K562 (cell line): ENCODE results near the gene MPG. TPM values are rescaled to one million over a fixed set of nuclear protein-coding genes. Genes with fewer than 3 reads are reported as not detected.

Experiments used
- CHD2 ChIP-seq: IDR thresholded peaks from 2 replicates; pipeline ENCODE4 v1.6.1; 2011; ENCODE audit warnings: low read depth, low read length
- CREB1 ChIP-seq, 2 experiments: sonication (generic) in 1 of 2; formaldehyde crosslinking in 1 of 2; IDR thresholded peaks; 2 replicates each; pipeline versions ENCODE4 v1.6.1 to v1.8.0; 2012 to 2022; ENCODE audit warnings: inconsistent platforms in 1 of 2, mild to moderate bottlenecking in 1 of 2, missing genetic modification reagents in 1 of 2, moderate library complexity in 1 of 2
- ETS2 ChIP-seq: IDR thresholded peaks from 2 replicates; pipeline ENCODE4 v1.6.1; 2016; ENCODE audit warnings: borderline replicate concordance, missing genetic modification characterization, mild to moderate bottlenecking, moderate library complexity, missing compliant biosample characterization; ENCODE audit not compliant: poor library complexity, severe bottlenecking
- GABPA ChIP-seq: fragments of 200-800 bp; sonication (Bioruptor generic); conservative IDR thresholded peaks from 2 replicates; pipeline ENCODE4 v1.6.1; 2016; ENCODE audit warnings: low read depth, missing genetic modification characterization, missing compliant biosample characterization
- HLTF ChIP-seq: fragments of 450-650 bp; IDR thresholded peaks from 2 replicates; pipeline ENCODE4 v1.6.1; 2016
- MED1 ChIP-seq: sonication (generic); formaldehyde crosslinking; IDR thresholded peaks from 2 replicates; pipeline ENCODE4 v1.8.1; 2023; ENCODE audit warnings: missing genetic modification reagents, borderline replicate concordance
- MEIS2 ChIP-seq: fragments of 450-650 bp; IDR thresholded peaks from 2 replicates; pipeline ENCODE4 v1.6.1; 2014; ENCODE audit warnings: mild to moderate bottlenecking; ENCODE audit not compliant: partially characterized antibody
- NFATC3 ChIP-seq: fragments of 450-650 bp; IDR thresholded peaks from 2 replicates; pipeline ENCODE4 v1.6.1; 2017; ENCODE audit warnings: mild to moderate bottlenecking
- NR2C2 ChIP-seq, 2 experiments: fragments of 200-800 bp in 1 of 2; sonication (Bioruptor generic) in 1 of 2; sonication (generic) in 1 of 2; formaldehyde crosslinking in 1 of 2; IDR thresholded peaks; 2 replicates each; pipeline versions ENCODE4 v1.6.1 to v1.8.0; 2016 to 2022; ENCODE audit warnings: mild to moderate bottlenecking in 1 of 2, missing compliant biosample characterization in 1 of 2, missing genetic modification characterization in 1 of 2, missing genetic modification reagents in 1 of 2
- NR2F6 ChIP-seq: fragments of 450-650 bp; formaldehyde crosslinking; IDR thresholded peaks from 2 replicates; pipeline ENCODE4 v1.4.0; 2020; ENCODE audit warnings: mild to moderate bottlenecking
- PRMT5 ChIP-seq: sonication (generic); formaldehyde crosslinking; IDR thresholded peaks from 2 replicates; pipeline ENCODE4 v1.5.0; 2020; ENCODE audit warnings: missing genetic modification reagents
- SAFB2 ChIP-seq: fragments of 200-400 bp; formaldehyde crosslinking; IDR thresholded peaks from 2 replicates; pipeline ENCODE4 v1.6.1; 2018; ENCODE audit warnings: borderline replicate concordance, low read length, low read depth, moderate library complexity; ENCODE audit not compliant: severe bottlenecking
- SMARCE1 ChIP-seq: fragments of 450-650 bp; IDR thresholded peaks from 2 replicates; pipeline ENCODE4 v1.7.1; 2016; ENCODE audit warnings: mild to moderate bottlenecking
- TEAD1 ChIP-seq, 2 experiments: fragments of 450-650 bp in 1 of 2; sonication (generic) in 1 of 2; formaldehyde crosslinking; IDR thresholded peaks; 2 replicates each; pipeline versions ENCODE4 v1.4.0 to v1.8.0; 2020 to 2022; ENCODE audit warnings: mild to moderate bottlenecking in 2 of 2, missing genetic modification reagents in 1 of 2
- TOE1 ChIP-seq, 2 experiments: fragments of 450-650 bp in 1 of 2; sonication (generic) in 1 of 2; formaldehyde crosslinking in 1 of 2; IDR thresholded peaks; 2 replicates each; pipeline versions ENCODE4 v1.7.1 to v1.8.0; 2016 to 2022; ENCODE audit warnings: borderline replicate concordance in 2 of 2, mild to moderate bottlenecking in 2 of 2, antibody characterized with exemption in 1 of 2, inconsistent platforms in 1 of 2, low read depth in 1 of 2, missing genetic modification reagents in 1 of 2, moderate library complexity in 1 of 2
- polyA plus RNA-seq, 8 experiments: library from polyadenylated mRNA; depleted of rRNA in 4 of 8; stranded (reverse) in 5 of 8; unstranded in 3 of 8; fragments of >200 nt; fragmentation: Nextera tagmentation in 2 of 8; fragmentation: Illumina TruSeq in 1 of 8; extraction: Ambion mirVana in 2 of 8; extraction: Trizol in 1 of 8; gene quantifications; 2 replicates each; pipeline versions ENCODE4 v1.2.1 to v1.2.3, GENCODE V29; 2011 to 2014; ENCODE audit warnings: inconsistent platforms in 1 of 8, missing spikeins in 1 of 8
- total RNA-seq, 7 experiments: library from RNA; depleted of rRNA in 6 of 7; stranded (reverse); fragments of >200 nt in 6 of 7; fragmentation: Illumina TruSeq in 2 of 7; extraction: Trizol in 2 of 7; gene quantifications; 2 replicates each; pipeline versions ENCODE4 v1.2.1 to v1.2.3, GENCODE V29; 2011 to 2021; ENCODE audit warnings: low replicate concordance in 1 of 7
- TF ChIP-seq, protein P1 (sequence below): sonication (generic); formaldehyde crosslinking; IDR thresholded peaks from 2 replicates; pipeline ENCODE4 v1.8.0; 2022; ENCODE audit warnings: mild to moderate bottlenecking, low read depth, missing genetic modification reagents
- TF ChIP-seq, protein P2 (sequence below): fragments of 450-650 bp; IDR thresholded peaks from 2 replicates; pipeline ENCODE4 v1.7.1; 2018; ENCODE audit warnings: mild to moderate bottlenecking, low read depth; ENCODE audit not compliant: partially characterized antibody
- TF ChIP-seq, protein P3 (sequence below): fragments of 250-450 bp; sonication (Bioruptor Pico); IDR thresholded peaks from 2 replicates; pipeline ENCODE4 v1.5.0; 2020; ENCODE audit warnings: mild to moderate bottlenecking
- TF ChIP-seq, protein P4 (sequence below): fragments of 450-650 bp; formaldehyde crosslinking; conservative IDR thresholded peaks from 2 replicates; pipeline ENCODE4 v1.4.0; 2022; ENCODE audit warnings: mild to moderate bottlenecking, missing genetic modification characterization

MPG gene
- total and polyA plus RNA-seq, 9 of the 15 experiments (the other 6 are each of a cell fraction or from before 2014, with no cell fraction given) = 0.42 to 226 (median 36.2) TPM

DNA sequence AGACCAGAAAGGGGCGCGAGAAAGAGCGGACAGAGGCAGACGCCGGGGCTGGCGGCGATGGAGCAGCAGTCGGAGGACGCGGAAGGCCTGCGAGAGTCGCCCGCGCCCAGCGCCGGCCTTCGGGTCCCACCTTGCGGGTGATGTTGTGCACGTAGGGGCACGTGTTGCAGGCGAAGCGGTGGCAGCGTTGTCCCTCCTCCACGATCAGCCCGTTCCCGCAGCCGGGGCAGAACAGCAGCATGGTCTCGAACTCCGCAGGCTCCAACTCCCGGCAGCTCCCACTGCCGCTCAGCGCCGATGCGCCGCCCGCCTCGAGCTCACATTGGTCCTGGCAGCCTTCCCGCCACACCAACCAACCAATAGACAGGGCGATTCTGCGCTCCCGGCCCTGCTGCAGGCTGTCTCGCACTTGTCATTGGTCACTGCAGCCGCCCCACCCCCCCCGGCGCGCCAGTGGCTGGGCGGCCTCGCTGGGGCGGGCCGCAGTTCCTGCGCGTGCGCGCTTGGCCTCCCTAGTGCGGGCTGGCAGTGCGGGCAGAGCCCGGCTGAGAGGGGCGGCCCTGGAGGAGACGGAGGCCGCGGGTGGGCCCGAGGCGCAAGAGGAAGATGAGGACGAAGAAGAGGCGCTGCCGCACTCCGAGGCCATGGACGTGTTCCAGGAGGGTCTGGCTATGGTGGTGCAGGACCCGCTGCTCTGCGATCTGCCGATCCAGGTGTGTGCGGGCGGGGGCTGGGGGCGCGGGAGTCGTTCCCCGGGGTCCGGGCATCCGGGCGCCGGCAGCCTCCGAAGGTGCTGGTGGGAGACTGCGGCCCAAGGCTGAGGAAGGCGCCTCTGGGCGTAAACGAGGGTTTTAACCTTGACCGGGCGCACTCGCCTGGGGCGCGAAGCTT is 24.4 kb upstream of the MPG start, which contains the start of the genes POLR3K and SNRNP25 (continued):
- TF ChIP-seq, protein P1, sequence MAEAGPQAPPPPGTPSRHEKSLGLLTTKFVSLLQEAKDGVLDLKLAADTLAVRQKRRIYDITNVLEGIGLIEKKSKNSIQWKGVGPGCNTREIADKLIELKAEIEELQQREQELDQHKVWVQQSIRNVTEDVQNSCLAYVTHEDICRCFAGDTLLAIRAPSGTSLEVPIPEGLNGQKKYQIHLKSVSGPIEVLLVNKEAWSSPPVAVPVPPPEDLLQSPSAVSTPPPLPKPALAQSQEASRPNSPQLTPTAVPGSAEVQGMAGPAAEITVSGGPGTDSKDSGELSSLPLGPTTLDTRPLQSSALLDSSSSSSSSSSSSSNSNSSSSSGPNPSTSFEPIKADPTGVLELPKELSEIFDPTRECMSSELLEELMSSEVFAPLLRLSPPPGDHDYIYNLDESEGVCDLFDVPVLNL (CRISPR knock-in tag) = peak; percentile 83; the same call in 1 of the 2 replicates
- TF ChIP-seq MEIS2 (peak; percentile 56), NFATC3 (no peak), TEAD1 (CRISPR knock-in tag; IDR thresholded peaks at IDR 0.05) (no peak), CHD2 (peak; percentile 83), SMARCE1 (no peak), MED1 (CRISPR knock-in tag) (no peak), CREB1 (IDR thresholded peaks at IDR 0.05) (no peak), CREB1 (CRISPR knock-in tag; IDR thresholded peaks at IDR 0.05) (0 out of 2 replicates have a peak, but pooled peaks have one; percentile 67), SAFB2 (no peak), NR2F6 (no peak), ETS2 (no peak), NR2C2 (CRISPR knock-in tag; IDR thresholded peaks at IDR 0.05) (no peak; the same call in 1 of the 2 replicates), NR2C2 (tag; IDR thresholded peaks at IDR 0.05) (no peak), HLTF (no peak), TOE1 (IDR thresholded peaks at IDR 0.05; ENCODE audit: borderline replicate concordance) (no peak), TOE1 (CRISPR knock-in tag; IDR thresholded peaks at IDR 0.05; ENCODE audit: borderline replicate concordance, low read depth) (no peak), GABPA (tag) (no peak), PRMT5 (no peak)
- TF ChIP-seq, protein P2, sequence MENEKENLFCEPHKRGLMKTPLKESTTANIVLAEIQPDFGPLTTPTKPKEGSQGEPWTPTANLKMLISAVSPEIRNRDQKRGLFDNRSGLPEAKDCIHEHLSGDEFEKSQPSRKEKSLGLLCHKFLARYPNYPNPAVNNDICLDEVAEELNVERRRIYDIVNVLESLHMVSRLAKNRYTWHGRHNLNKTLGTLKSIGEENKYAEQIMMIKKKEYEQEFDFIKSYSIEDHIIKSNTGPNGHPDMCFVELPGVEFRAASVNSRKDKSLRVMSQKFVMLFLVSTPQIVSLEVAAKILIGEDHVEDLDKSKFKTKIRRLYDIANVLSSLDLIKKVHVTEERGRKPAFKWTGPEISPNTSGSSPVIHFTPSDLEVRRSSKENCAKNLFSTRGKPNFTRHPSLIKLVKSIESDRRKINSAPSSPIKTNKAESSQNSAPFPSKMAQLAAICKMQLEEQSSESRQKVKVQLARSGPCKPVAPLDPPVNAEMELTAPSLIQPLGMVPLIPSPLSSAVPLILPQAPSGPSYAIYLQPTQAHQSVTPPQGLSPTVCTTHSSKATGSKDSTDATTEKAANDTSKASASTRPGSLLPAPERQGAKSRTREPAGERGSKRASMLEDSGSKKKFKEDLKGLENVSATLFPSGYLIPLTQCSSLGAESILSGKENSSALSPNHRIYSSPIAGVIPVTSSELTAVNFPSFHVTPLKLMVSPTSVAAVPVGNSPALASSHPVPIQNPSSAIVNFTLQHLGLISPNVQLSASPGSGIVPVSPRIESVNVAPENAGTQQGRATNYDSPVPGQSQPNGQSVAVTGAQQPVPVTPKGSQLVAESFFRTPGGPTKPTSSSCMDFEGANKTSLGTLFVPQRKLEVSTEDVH = peak; percentile 82
- TF ChIP-seq, protein P3, sequence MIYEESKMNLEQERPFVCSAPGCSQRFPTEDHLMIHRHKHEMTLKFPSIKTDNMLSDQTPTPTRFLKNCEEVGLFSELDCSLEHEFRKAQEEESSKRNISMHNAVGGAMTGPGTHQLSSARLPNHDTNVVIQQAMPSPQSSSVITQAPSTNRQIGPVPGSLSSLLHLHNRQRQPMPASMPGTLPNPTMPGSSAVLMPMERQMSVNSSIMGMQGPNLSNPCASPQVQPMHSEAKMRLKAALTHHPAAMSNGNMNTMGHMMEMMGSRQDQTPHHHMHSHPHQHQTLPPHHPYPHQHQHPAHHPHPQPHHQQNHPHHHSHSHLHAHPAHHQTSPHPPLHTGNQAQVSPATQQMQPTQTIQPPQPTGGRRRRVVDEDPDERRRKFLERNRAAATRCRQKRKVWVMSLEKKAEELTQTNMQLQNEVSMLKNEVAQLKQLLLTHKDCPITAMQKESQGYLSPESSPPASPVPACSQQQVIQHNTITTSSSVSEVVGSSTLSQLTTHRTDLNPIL (CRISPR knock-in tag) = no peak
- TF ChIP-seq, protein P4, sequence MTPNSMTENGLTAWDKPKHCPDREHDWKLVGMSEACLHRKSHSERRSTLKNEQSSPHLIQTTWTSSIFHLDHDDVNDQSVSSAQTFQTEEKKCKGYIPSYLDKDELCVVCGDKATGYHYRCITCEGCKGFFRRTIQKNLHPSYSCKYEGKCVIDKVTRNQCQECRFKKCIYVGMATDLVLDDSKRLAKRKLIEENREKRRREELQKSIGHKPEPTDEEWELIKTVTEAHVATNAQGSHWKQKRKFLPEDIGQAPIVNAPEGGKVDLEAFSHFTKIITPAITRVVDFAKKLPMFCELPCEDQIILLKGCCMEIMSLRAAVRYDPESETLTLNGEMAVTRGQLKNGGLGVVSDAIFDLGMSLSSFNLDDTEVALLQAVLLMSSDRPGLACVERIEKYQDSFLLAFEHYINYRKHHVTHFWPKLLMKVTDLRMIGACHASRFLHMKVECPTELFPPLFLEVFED (CRISPR knock-in tag) = no peak
